GM23338 (cell line): ENCODE data around the gene FIP1L1. TPM values are rescaled to one million over a fixed set of nuclear protein-coding genes. Genes with fewer than 3 reads are reported as not detected.

Source experiments
- ATAC-seq: fragments of 200-7000 bp; cut with Tn5 transposase; 3 replicates; pipeline ENCODE4 v1.9.1; 2020
- DNase-seq: peaks from one replicate; pipeline ENCODE4 v3.0.0-alpha.2; 2015; ENCODE audit warnings: low spot score
- H2AFZ ChIP-seq: fragments of 200-600 bp; sonication (generic); 2 replicates; pipeline ENCODE4 v1.8.0; 2016; ENCODE audit warnings: antibody characterized with exemption, mild to moderate bottlenecking, moderate library complexity
- H3F3A ChIP-seq: fragments of 200-600 bp; sonication (generic); replicated peaks from 2 replicates; pipeline ENCODE4 v1.8.0; 2017; ENCODE audit warnings: antibody characterized with exemption, mixed run types, low read depth
- H3K27ac ChIP-seq: fragments of 200-600 bp; sonication (generic); 2 replicates; pipeline ENCODE4 v1.6.1; 2016; ENCODE audit warnings: low read depth
- H3K27me3 ChIP-seq: fragments of 200-600 bp; sonication (generic); 2 replicates; pipeline ENCODE4 v1.8.0; 2016; ENCODE audit warnings: mild to moderate bottlenecking, mixed run types, moderate library complexity; ENCODE audit not compliant: insufficient read depth
- H3K36me3 ChIP-seq: fragments of 200-600 bp; sonication (generic); 2 replicates; pipeline ENCODE4 v1.8.0; 2016; ENCODE audit warnings: mild to moderate bottlenecking; ENCODE audit not compliant: insufficient read depth
- H3K4me1 ChIP-seq: fragments of 200-600 bp; sonication (generic); 2 replicates; pipeline ENCODE4 v1.8.0; 2016; ENCODE audit warnings: mild to moderate bottlenecking, moderate library complexity; ENCODE audit not compliant: insufficient read depth
- H3K4me2 ChIP-seq: fragments of 200-600 bp; sonication (generic); 2 replicates; pipeline ENCODE4 v1.7.1; 2017; ENCODE audit warnings: mixed run types
- H3K4me3 ChIP-seq: fragments of 200-600 bp; sonication (generic); 2 replicates; pipeline ENCODE4 v1.6.1; 2016; ENCODE audit warnings: mixed run types
- H3K79me2 ChIP-seq: fragments of 200-600 bp; sonication (generic); replicated peaks from 2 replicates; pipeline ENCODE4 v1.8.0; 2017; ENCODE audit warnings: mild to moderate bottlenecking; ENCODE audit not compliant: insufficient read depth
- H3K9me2 ChIP-seq: fragments of 200-600 bp; sonication (generic); 2 replicates; pipeline ENCODE4 v1.8.0; 2017; ENCODE audit not compliant: insufficient read depth
- H4K20me1 ChIP-seq: fragments of 200-600 bp; sonication (generic); replicated peaks from 2 replicates; pipeline ENCODE4 v1.8.0; 2017; ENCODE audit warnings: mild to moderate bottlenecking; ENCODE audit not compliant: insufficient read depth
- H3K27ac Mint-ChIP-seq: 2 replicates; pipeline ENCODE4 v1.8.0; 2020; ENCODE audit warnings: inconsistent platforms, mild to moderate bottlenecking, moderate library complexity, mixed read lengths
- H3K27me3 Mint-ChIP-seq: 3 replicates; pipeline ENCODE4 v1.8.0; 2022; ENCODE audit warnings: low read depth, mild to moderate bottlenecking, moderate library complexity, mixed read lengths, inconsistent platforms; ENCODE audit not compliant: insufficient read depth, poor library complexity
- H3K36me3 Mint-ChIP-seq: 3 replicates; pipeline ENCODE4 v1.8.0; 2021; ENCODE audit warnings: low read depth, mild to moderate bottlenecking, inconsistent platforms, moderate library complexity, mixed read lengths
- H3K4me1 Mint-ChIP-seq: 3 replicates; pipeline ENCODE4 v1.8.0; 2020; ENCODE audit warnings: mild to moderate bottlenecking, inconsistent platforms, mixed read lengths
- H3K4me3 Mint-ChIP-seq: 3 replicates; pipeline ENCODE4 v1.8.0; 2021; ENCODE audit warnings: moderate library complexity, mild to moderate bottlenecking, inconsistent platforms, mixed read lengths
- H3K9me3 Mint-ChIP-seq: 3 replicates; pipeline ENCODE4 v1.8.0; 2020; ENCODE audit warnings: moderate library complexity, mild to moderate bottlenecking, inconsistent platforms, mixed read lengths
- CREB1 ChIP-seq: fragments of 250-450 bp; sonication (Bioruptor Pico); IDR thresholded peaks from 2 replicates; pipeline ENCODE4 v1.5.0; 2020; ENCODE audit warnings: low read depth, mild to moderate bottlenecking, moderate library complexity
- CTCF ChIP-seq, 2 experiments: fragments of 200-600 bp in 1 of 2; sonication (generic) in 1 of 2; conservative IDR thresholded peaks; 2 replicates each; pipeline versions ENCODE4 v1.5.1 to v1.6.1; 2016 to 2017; ENCODE audit warnings: antibody characterized with exemption in 2 of 2, low read depth in 2 of 2, mild to moderate bottlenecking in 2 of 2, moderate library complexity in 1 of 2
- EZH2 ChIP-seq: fragments of 200-600 bp; sonication (generic); IDR thresholded peaks from one replicate; pipeline ENCODE4 v1.8.0; 2017; ENCODE audit warnings: antibody characterized with exemption, mild to moderate bottlenecking, low read depth; ENCODE audit not compliant: unreplicated experiment
- EZH2phosphoT487 ChIP-seq: fragments of 200-600 bp; sonication (generic); IDR thresholded peaks from one replicate; pipeline ENCODE4 v1.8.1; 2018; ENCODE audit warnings: antibody characterized with exemption; ENCODE audit not compliant: unreplicated experiment
- JUNB ChIP-seq: IDR thresholded peaks from one replicate; pipeline ENCODE4 v1.6.1; 2016; ENCODE audit warnings: antibody characterized with exemption; ENCODE audit not compliant: unreplicated experiment
- NANOG ChIP-seq: IDR thresholded peaks from 2 replicates; pipeline ENCODE4 v1.6.1; 2016; ENCODE audit warnings: antibody characterized with exemption, borderline replicate concordance
- POLR2AphosphoS5 ChIP-seq: IDR thresholded peaks from 2 replicates; pipeline ENCODE4 v1.6.1; 2016; ENCODE audit warnings: antibody characterized with exemption, low read depth
- STAT1 ChIP-seq: IDR thresholded peaks from one replicate; pipeline ENCODE4 v1.6.1; 2016; ENCODE audit warnings: antibody characterized with exemption; ENCODE audit not compliant: unreplicated experiment
- ZNF114 ChIP-seq: fragments of 250-450 bp; sonication (Bioruptor Pico); IDR thresholded peaks from 2 replicates; pipeline ENCODE4 v1.5.0; 2020; ENCODE audit warnings: mild to moderate bottlenecking, moderate library complexity
- ZNF331 ChIP-seq: fragments of 250-450 bp; sonication (Bioruptor Pico); IDR thresholded peaks from 2 replicates; pipeline ENCODE4 v1.5.0; 2020; ENCODE audit warnings: low read depth, mild to moderate bottlenecking, moderate library complexity
- ZNF462 ChIP-seq: fragments of 250-450 bp; sonication (Bioruptor Pico); IDR thresholded peaks from 2 replicates; pipeline ENCODE4 v1.5.0; 2020; ENCODE audit warnings: mild to moderate bottlenecking, moderate library complexity
- polyA plus RNA-seq: library from polyadenylated mRNA; unstranded; fragments of >200 nt; fragmentation: Nextera tagmentation; extraction: Ambion mirVana; gene quantifications from 2 replicates; pipeline ENCODE4 v1.2.1, GENCODE V29; 2016
- total RNA-seq: library from RNA; depleted of rRNA; stranded (reverse); fragments of >200 nt; shearing (Covaris generic); gene quantifications from 2 replicates; pipeline ENCODE4 v1.2.3, GENCODE V29; 2014
- TF ChIP-seq, protein P1 (sequence below): IDR thresholded peaks from one replicate; pipeline ENCODE4 v1.6.1; 2018; ENCODE audit warnings: antibody characterized with exemption; ENCODE audit not compliant: unreplicated experiment
- TF ChIP-seq, protein P2 (sequence below): IDR thresholded peaks from 2 replicates; pipeline ENCODE4 v1.6.1; 2016; ENCODE audit warnings: antibody characterized with exemption

Gene FIP1L1
- total and polyA plus RNA-seq, 2 experiments from 2014 or later = 43.3 to 54.0 TPM

DNA sequence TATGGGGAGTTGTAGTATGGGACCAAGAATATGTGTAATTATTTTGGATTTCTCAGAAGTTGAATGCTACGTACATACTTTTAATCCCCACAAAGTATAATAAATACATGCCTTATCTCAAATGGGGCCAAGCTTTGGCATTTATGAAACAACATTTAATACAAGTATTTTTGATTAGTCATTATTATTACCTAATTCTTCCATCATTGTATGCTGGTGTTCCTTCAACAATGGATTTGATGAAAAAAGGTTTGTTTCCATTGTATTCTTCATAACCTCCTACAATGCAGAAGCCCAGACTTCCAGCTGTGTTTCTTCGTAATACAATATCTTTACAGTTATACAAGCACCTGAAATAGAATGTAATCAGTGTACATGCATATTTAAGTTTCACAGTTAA lies 83.8 kb downstream of the FIP1L1 start:
- H3K36me3 ChIP-seq = peaks cover 9% of the 10 kb centered on the region; the same call in 1 of the 2 replicates
- no peak for DNase-seq
- Mint-ChIP-seq H3K27me3 (peaks cover 3% of the 10 kb centered on the region), H3K4me3 (no peak overlapping the region), H3K27ac (no peak overlapping the region), H3K9me3 (peaks cover 6% of the 10 kb centered on the region; the same call in 2 of the 3 replicates), H3K36me3 (peaks cover 44% of the 10 kb centered on the region), H3K4me1 (no peaks in the 10 kb centered on the region)
- H3K9me2 ChIP-seq = no peaks in the 10 kb centered on the region
- no peak for ATAC-seq
- no peak overlapping the region for H3K27ac ChIP-seq
- no peaks in the 10 kb centered on the region for H4K20me1 ChIP-seq
- H3K27me3 ChIP-seq = no peaks in the 10 kb centered on the region
- no peaks in the 10 kb centered on the region for H3K4me1 ChIP-seq
- H3K4me2 ChIP-seq = no peak overlapping the region
- no peaks in the 10 kb centered on the region for H3F3A ChIP-seq
- TF ChIP-seq ZNF114 (CRISPR knock-in tag) (no peak), JUNB (no peak), CREB1 (no peak), ZNF331 (CRISPR knock-in tag) (no peak), CTCF (conservative IDR thresholded peaks at IDR 0.05; ENCODE audit: low read depth in 2 of 2) (no peak), EZH2phosphoT487 (no peak), EZH2 (no peak), STAT1 (no peak), ZNF462 (CRISPR knock-in tag) (no peak), POLR2AphosphoS5 (no peak), NANOG (no peak)
- TF ChIP-seq, protein P1, sequence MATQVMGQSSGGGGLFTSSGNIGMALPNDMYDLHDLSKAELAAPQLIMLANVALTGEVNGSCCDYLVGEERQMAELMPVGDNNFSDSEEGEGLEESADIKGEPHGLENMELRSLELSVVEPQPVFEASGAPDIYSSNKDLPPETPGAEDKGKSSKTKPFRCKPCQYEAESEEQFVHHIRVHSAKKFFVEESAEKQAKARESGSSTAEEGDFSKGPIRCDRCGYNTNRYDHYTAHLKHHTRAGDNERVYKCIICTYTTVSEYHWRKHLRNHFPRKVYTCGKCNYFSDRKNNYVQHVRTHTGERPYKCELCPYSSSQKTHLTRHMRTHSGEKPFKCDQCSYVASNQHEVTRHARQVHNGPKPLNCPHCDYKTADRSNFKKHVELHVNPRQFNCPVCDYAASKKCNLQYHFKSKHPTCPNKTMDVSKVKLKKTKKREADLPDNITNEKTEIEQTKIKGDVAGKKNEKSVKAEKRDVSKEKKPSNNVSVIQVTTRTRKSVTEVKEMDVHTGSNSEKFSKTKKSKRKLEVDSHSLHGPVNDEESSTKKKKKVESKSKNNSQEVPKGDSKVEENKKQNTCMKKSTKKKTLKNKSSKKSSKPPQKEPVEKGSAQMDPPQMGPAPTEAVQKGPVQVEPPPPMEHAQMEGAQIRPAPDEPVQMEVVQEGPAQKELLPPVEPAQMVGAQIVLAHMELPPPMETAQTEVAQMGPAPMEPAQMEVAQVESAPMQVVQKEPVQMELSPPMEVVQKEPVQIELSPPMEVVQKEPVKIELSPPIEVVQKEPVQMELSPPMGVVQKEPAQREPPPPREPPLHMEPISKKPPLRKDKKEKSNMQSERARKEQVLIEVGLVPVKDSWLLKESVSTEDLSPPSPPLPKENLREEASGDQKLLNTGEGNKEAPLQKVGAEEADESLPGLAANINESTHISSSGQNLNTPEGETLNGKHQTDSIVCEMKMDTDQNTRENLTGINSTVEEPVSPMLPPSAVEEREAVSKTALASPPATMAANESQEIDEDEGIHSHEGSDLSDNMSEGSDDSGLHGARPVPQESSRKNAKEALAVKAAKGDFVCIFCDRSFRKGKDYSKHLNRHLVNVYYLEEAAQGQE = no peak
- TF ChIP-seq, protein P2, sequence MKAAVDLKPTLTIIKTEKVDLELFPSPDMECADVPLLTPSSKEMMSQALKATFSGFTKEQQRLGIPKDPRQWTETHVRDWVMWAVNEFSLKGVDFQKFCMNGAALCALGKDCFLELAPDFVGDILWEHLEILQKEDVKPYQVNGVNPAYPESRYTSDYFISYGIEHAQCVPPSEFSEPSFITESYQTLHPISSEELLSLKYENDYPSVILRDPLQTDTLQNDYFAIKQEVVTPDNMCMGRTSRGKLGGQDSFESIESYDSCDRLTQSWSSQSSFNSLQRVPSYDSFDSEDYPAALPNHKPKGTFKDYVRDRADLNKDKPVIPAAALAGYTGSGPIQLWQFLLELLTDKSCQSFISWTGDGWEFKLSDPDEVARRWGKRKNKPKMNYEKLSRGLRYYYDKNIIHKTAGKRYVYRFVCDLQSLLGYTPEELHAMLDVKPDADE = no peak
- H3K4me3 ChIP-seq = no peak overlapping the region
- no peaks in the 10 kb centered on the region for H3K79me2 ChIP-seq
- H2AFZ ChIP-seq = no peak overlapping the region
